GM12873 (cell line): ENCODE results near the gene TMEM45A.

Source experiments
- TF ChIP-seq, protein P1 (sequence below): IDR thresholded peaks from 2 replicates; pipeline ENCODE4 v1.5.1; 2012; ENCODE audit warnings: low read depth, mild to moderate bottlenecking, moderate library complexity, low read length, control low read depth; ENCODE audit not compliant: insufficient read depth; ENCODE audit errors: missing control alignments

The TMEM45A gene

DNA sequence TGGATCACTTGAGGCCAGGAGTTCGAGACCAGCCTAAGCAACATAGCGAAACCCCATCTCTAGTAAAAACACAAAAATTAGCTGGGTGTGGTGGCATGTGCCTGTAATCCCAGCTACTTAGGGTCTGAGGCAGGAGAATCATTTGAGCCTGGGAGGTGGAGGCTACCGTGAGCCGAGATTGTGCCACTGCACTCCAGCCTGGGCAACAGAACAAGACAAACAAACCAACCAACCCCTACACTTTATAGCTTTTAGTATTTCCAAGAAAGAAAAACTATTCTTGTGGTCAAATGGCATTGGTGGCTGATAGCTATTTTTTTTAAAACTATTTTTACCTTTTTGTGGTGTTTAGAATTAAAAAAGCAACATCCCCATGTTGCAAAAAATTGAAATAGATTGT is 7.2 kb downstream of the TMEM45A start:
- TF ChIP-seq, protein P1, sequence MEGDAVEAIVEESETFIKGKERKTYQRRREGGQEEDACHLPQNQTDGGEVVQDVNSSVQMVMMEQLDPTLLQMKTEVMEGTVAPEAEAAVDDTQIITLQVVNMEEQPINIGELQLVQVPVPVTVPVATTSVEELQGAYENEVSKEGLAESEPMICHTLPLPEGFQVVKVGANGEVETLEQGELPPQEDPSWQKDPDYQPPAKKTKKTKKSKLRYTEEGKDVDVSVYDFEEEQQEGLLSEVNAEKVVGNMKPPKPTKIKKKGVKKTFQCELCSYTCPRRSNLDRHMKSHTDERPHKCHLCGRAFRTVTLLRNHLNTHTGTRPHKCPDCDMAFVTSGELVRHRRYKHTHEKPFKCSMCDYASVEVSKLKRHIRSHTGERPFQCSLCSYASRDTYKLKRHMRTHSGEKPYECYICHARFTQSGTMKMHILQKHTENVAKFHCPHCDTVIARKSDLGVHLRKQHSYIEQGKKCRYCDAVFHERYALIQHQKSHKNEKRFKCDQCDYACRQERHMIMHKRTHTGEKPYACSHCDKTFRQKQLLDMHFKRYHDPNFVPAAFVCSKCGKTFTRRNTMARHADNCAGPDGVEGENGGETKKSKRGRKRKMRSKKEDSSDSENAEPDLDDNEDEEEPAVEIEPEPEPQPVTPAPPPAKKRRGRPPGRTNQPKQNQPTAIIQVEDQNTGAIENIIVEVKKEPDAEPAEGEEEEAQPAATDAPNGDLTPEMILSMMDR, result no peak

DNA sequence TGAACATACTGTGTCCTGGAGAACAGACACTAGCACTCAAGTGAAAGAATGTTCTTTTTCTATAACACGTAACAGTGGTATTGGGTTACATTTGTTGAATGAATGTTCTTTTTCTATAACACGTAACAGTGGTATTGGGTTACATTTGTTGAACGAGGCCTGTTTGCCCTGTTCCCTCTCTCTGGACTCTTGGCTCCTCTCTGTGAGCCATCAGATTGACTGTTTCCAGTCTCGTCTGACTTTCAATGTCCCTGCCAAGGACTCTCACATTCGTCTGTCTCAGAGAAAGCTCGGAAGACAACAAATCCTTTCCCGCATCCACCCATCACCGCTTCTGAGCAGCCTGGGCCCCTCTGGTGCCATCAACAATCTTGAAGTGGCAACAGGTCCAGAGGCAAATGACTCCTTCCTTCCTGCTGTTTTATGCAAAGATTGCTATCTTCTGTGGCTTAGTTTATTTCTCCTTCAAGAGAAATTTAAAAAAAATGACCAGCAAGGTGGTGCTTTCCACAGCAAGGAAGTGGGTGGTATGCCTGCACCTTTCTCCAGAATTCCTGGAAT is 8.0 kb downstream of the TMEM45A start:
- TF ChIP-seq, protein P1, result no peak

DNA sequence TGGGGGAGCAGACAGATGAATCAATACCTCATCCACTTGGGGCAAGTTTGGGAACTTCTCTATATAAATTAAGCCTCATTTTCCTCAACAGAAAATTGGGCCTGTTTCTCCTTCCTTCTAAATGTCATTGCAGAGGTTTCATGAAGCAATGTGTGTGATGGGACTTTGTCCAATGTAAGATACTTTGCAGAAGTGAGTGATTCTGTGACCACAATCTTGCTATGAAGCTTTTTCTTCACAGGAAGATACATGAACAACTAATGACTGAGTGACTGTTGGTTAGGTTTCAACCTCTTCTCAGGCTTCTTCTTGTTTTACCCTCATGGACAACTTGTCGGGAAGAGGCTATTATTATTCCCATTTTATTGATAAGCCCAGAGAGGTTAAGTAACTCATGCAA is 11.0 kb downstream of the TMEM45A start:
- TF ChIP-seq, protein P1, result no peak

DNA sequence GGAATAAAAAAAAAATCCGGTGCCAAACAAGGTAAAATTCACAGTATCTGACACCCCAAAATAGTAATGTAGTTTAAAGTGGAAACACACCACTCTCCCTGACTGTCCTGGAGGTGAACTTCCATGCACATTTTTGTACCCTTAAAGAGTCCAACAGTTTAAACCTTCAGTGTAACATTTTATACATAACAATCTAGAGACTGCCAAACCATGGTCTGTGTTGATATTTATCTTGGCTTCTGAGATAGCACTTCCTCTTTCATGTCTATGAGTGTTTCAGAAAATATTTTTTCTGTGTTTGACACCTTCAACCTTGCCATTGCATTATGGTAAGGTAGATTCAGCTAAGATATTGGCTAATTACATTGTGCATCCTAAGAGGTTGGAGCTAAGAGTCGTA is 13.9 kb downstream of the TMEM45A start:
- TF ChIP-seq, protein P1, result no peak

DNA sequence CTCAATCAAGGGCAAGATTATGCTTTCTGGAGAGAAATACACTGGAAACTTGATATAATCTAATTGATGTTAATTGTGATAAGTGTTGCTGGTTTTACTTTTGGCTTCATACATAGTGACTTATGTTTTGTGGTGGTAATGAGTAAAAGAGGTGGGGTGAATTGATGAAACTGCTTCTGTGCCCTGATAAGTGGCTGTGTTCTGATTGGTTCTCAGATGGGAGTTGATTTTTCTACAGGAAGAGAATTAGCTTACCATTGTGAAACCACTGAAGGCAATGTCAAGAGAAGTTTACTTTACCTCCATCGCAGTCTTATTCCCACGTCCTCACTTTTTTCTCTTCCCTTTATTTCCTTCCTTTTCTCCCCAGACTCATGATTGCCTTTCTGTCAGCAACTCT is 23.8 kb downstream of the TMEM45A start:
- TF ChIP-seq, protein P1, result no peak

DNA sequence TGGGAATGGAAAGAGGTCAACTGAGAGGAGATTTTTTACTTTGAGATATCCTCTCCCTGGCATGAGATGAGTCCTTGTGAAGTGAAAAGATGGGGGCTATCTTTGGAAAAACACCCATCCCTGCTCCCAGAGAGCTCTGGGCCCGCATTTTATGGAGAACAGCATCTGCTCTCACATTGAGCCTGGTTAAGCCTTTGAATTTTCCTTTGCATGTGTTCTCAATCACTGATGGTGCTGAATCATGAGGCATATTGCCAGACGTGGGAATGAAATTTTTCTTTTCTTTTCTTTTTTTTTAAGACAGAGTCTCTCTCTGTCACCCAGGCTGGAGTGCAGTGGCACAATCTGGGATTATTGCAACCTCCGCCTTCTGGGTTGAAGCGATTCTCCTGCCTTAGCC is 24.4 kb downstream of the TMEM45A start:
- TF ChIP-seq, protein P1, result no peak

DNA sequence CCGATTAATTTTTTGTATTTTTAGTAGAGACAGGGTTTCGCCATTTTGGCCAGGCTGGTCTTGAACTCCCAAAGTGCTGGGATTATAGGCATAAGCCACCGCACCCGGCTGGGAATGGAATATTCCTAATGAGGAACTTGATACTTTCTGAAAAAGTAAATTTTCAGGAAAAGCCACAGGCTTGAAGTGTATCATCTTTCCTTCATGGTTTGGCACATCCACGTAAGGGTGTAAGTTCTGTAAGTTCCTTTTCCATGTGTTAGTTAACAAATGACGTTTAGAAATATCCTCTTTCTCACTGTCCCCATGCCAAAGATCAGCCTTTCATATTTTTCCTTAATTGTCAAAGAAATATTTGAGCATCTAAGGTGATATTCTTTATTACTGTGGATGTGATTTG is 24.9 kb downstream of the TMEM45A start:
- TF ChIP-seq, protein P1, result no peak
